GM19240 (cell line): ENCODE data around the gene UVSSA.
A peak's percentile ranks its signal among the peaks of the same experiment; 100 is the strongest.
"Not testable (repeated sequence)": the region's sequence is repeated elsewhere in the genome, so short reads cannot be mapped to it uniquely, and the experiment has no call there.

Experiments used
- DNase-seq: peaks from one replicate; pipeline ENCODE4 v3.0.0; 2011; ENCODE audit warnings: low spot score; ENCODE audit not compliant: insufficient read length

Gene UVSSA

GRCh38 chr4:1418494-1419285 is 71.7 kb downstream of the UVSSA start:
- DNase-seq: peak; percentile 0

GRCh38 chr4:1419708-1420107 is 72.7 kb downstream of the UVSSA start:
- DNase-seq: no peak

GRCh38 chr4:1421657-1422056 is 74.6 kb downstream of the UVSSA start:
- DNase-seq: no peak

GRCh38 chr4:1427010-1427409 is 80.0 kb downstream of the UVSSA start:
- no peak for DNase-seq

- not testable (repeated sequence) for DNase-seq
Observed at GRCh38 chr4:1443688-1444172, 96.7 kb downstream of the UVSSA start.
